IMR-90 (cell line): ENCODE data around the gene MRPL9. TPM values are rescaled to one million over a fixed set of nuclear protein-coding genes. Genes with fewer than 3 reads are reported as not detected.

Experiments
- ATAC-seq: fragments of 200-7000 bp; cut with Tn5 transposase; 2 replicates; pipeline ENCODE4 v1.9.1; 2020; ENCODE audit warnings: low read depth, mild to moderate bottlenecking, moderate library complexity
- BruUV-seq: library from RNA; stranded (reverse); fragments of 400-500 nt; replicated peaks from 2 replicates; lab custom pipeline; 2021; lab: Mats Ljungman, UMichigan
- CTCF ChIA-PET: fragments of 300-600 bp; formaldehyde crosslinking; extraction: SDS; loops from one replicate; lab custom pipeline; 2021; ENCODE audit warnings: antibody characterized with exemption; lab: Yijun Ruan, JAX
- POLR2A ChIA-PET: fragments of 300-600 bp; sonication (Branson Sonifier 250); formaldehyde crosslinking; loops from one replicate; lab custom pipeline; 2022; ENCODE audit warnings: antibody characterized with exemption; ENCODE audit not compliant: unreplicated experiment; lab: Charles Lee
- DNase-seq: peaks from one replicate; pipeline ENCODE4 v3.0.0; 2013
- H2AFZ ChIP-seq: replicated peaks from 2 replicates; pipeline ENCODE3; 2013; ENCODE audit warnings: low read length, mild to moderate bottlenecking; ENCODE audit not compliant: poor library complexity
- H2AK5ac ChIP-seq: 2 replicates; pipeline ENCODE4 v1.6.1; 2013; ENCODE audit warnings: low read depth, low read length, inconsistent platforms
- H2AK9ac ChIP-seq: replicated peaks from 2 replicates; pipeline ENCODE3; 2013; ENCODE audit warnings: mild to moderate bottlenecking, low read depth, low read length, moderate library complexity; ENCODE audit not compliant: poor library complexity
- H2BK120ac ChIP-seq: 2 replicates; pipeline ENCODE4 v1.6.1; 2013; ENCODE audit warnings: low read depth, low read length, inconsistent platforms
- H2BK15ac ChIP-seq: 3 replicates; pipeline ENCODE4 v1.6.1; 2013; ENCODE audit warnings: low read depth, low read length, inconsistent platforms
- H2BK20ac ChIP-seq: 2 replicates; pipeline ENCODE4 v1.6.1; 2013; ENCODE audit warnings: low read depth, mild to moderate bottlenecking, inconsistent platforms, low read length, moderate library complexity
- H2BK5ac ChIP-seq: 2 replicates; pipeline ENCODE4 v1.6.1; 2013; ENCODE audit warnings: mild to moderate bottlenecking, low read depth, low read length, inconsistent platforms; ENCODE audit not compliant: poor library complexity, severe bottlenecking
- H3K14ac ChIP-seq: replicated peaks from 2 replicates; pipeline ENCODE4 v1.6.1; 2013; ENCODE audit warnings: low read depth, low read length, inconsistent platforms
- H3K18ac ChIP-seq: 2 replicates; pipeline ENCODE4 v1.6.1; 2013; ENCODE audit warnings: low read depth, low read length, control low read depth
- H3K23ac ChIP-seq: 2 replicates; pipeline ENCODE4 v1.6.1; 2013; ENCODE audit warnings: low read depth, low read length, inconsistent platforms
- H3K27ac ChIP-seq: 2 replicates; pipeline ENCODE4 v1.5.1; 2013; ENCODE audit warnings: mild to moderate bottlenecking, control low read depth, low read length; ENCODE audit not compliant: insufficient read depth
- H3K27me3 ChIP-seq: 2 replicates; pipeline ENCODE4 v1.6.1; 2013; ENCODE audit warnings: low read length; ENCODE audit not compliant: control insufficient read depth, insufficient read depth
- H3K36me3 ChIP-seq: 2 replicates; pipeline ENCODE4 v1.6.1; 2013; ENCODE audit warnings: low read length, mixed read lengths; ENCODE audit not compliant: control insufficient read depth, insufficient read depth
- H3K4ac ChIP-seq: 2 replicates; pipeline ENCODE4 v1.6.1; 2013; ENCODE audit warnings: low read depth, low read length, inconsistent platforms
- H3K4me1 ChIP-seq: 2 replicates; pipeline ENCODE4 v1.6.1; 2013; ENCODE audit warnings: low read length, mixed read lengths; ENCODE audit not compliant: control insufficient read depth, insufficient read depth
- H3K4me2 ChIP-seq: 2 replicates; pipeline ENCODE4 v1.6.1; 2013; ENCODE audit warnings: low read depth, mild to moderate bottlenecking, control low read depth, low read length, moderate library complexity
- H3K4me3 ChIP-seq: 2 replicates; pipeline ENCODE4 v1.5.1; 2013; ENCODE audit warnings: low read depth, mild to moderate bottlenecking, control low read depth, low read length, moderate library complexity; ENCODE audit not compliant: insufficient read depth
- H3K56ac ChIP-seq: 2 replicates; pipeline ENCODE4 v1.6.1; 2013; ENCODE audit warnings: low read length, inconsistent platforms; ENCODE audit not compliant: insufficient read depth; ENCODE audit errors: extremely low read depth
- H3K79me1 ChIP-seq, 2 experiments: 2 replicates each; pipeline ENCODE4 v1.6.1; 2013; ENCODE audit warnings: low read length in 2 of 2, inconsistent platforms in 1 of 2, low read depth in 1 of 2
- H3K9ac ChIP-seq: 2 replicates; pipeline ENCODE4 v1.6.1; 2013; ENCODE audit warnings: low read depth, low read length, control low read depth
- H3K9me1 ChIP-seq: 2 replicates; pipeline ENCODE4 v1.6.1; 2013; ENCODE audit warnings: low read length, inconsistent platforms; ENCODE audit not compliant: insufficient read depth
- H3K9me3 ChIP-seq: 2 replicates; pipeline ENCODE4 v1.6.1; 2013; ENCODE audit warnings: low read length; ENCODE audit not compliant: control insufficient read depth, insufficient read depth
- H4K20me1 ChIP-seq: 2 replicates; pipeline ENCODE4 v1.6.1; 2013; ENCODE audit warnings: low read length, inconsistent platforms; ENCODE audit not compliant: insufficient read depth
- H4K5ac ChIP-seq: 2 replicates; pipeline ENCODE4 v1.6.1; 2013; ENCODE audit warnings: mild to moderate bottlenecking, low read depth, low read length, control low read depth
- H4K8ac ChIP-seq, 2 experiments: 2 replicates each; pipeline ENCODE4 v1.6.1; 2013; ENCODE audit warnings: low read depth in 2 of 2, low read length in 2 of 2, control low read depth in 1 of 2, inconsistent platforms in 1 of 2
- H4K91ac ChIP-seq: 2 replicates; pipeline ENCODE4 v1.6.1; 2013; ENCODE audit warnings: low read depth, low read length, inconsistent platforms; ENCODE audit not compliant: insufficient read depth
- BHLHE40 ChIP-seq: fragments of 150-350 bp; IDR thresholded peaks from 2 replicates; pipeline ENCODE4 v1.6.1; 2016; ENCODE audit warnings: mild to moderate bottlenecking, low read depth, low read length
- CHD1 ChIP-seq: IDR thresholded peaks from 2 replicates; pipeline ENCODE4 v1.6.1; 2012; ENCODE audit warnings: low read depth, low read length, improper control_type of control experiment
- CTCF ChIP-seq: conservative IDR thresholded peaks from 2 replicates; pipeline ENCODE4 v1.5.1; 2012; ENCODE audit warnings: mild to moderate bottlenecking, low read depth, low read length, improper control_type of control experiment
- ELK1 ChIP-seq: fragments of 150-350 bp; IDR thresholded peaks from 2 replicates; pipeline ENCODE4 v1.6.1; 2016; ENCODE audit warnings: low read depth, mild to moderate bottlenecking, low read length, moderate library complexity, borderline replicate concordance
- FOS ChIP-seq: fragments of 150-350 bp; IDR thresholded peaks from 2 replicates; pipeline ENCODE4 v1.6.1; 2016; ENCODE audit warnings: low read depth, low read length
- MAFK ChIP-seq: IDR thresholded peaks from 2 replicates; pipeline ENCODE4 v1.6.1; 2012; ENCODE audit warnings: low read depth, low read length, improper control_type of control experiment
- MAZ ChIP-seq: IDR thresholded peaks from 2 replicates; pipeline ENCODE4 v1.6.1; 2012; ENCODE audit warnings: low read depth, mild to moderate bottlenecking, low read length, improper control_type of control experiment, moderate library complexity, borderline replicate concordance
- MXI1 ChIP-seq: IDR thresholded peaks from 2 replicates; pipeline ENCODE4 v1.6.1; 2012; ENCODE audit warnings: low read depth, mild to moderate bottlenecking, low read length, moderate library complexity, borderline replicate concordance
- NFE2L2 ChIP-seq: fragments of 150-350 bp; IDR thresholded peaks from 2 replicates; pipeline ENCODE4 v1.6.1; 2016; ENCODE audit warnings: low read depth, mild to moderate bottlenecking, low read length
- POLR2A ChIP-seq: IDR thresholded peaks from 2 replicates; pipeline ENCODE4 v1.6.1; 2012; ENCODE audit warnings: mild to moderate bottlenecking, low read depth, low read length
- RAD21 ChIP-seq: IDR thresholded peaks from 2 replicates; pipeline ENCODE4 v1.6.1; 2012; ENCODE audit warnings: low read length, improper control_type of control experiment
- RCOR1 ChIP-seq: IDR thresholded peaks from 2 replicates; pipeline ENCODE4 v1.6.1; 2012; ENCODE audit warnings: mild to moderate bottlenecking, low read length, improper control_type of control experiment; ENCODE audit not compliant: insufficient replicate concordance
- RFX5 ChIP-seq: IDR thresholded peaks from 2 replicates; pipeline ENCODE4 v1.8.0; 2012; ENCODE audit warnings: low read depth, mild to moderate bottlenecking, low read length, moderate library complexity
- SMC3 ChIP-seq: fragments of 150-350 bp; IDR thresholded peaks from 2 replicates; pipeline ENCODE4 v1.6.1; 2016; ENCODE audit warnings: low read depth, mild to moderate bottlenecking, antibody characterized with exemption, low read length, moderate library complexity
- WGBS, 2 experiments: methylation state at CpG; one replicate each; pipeline versions ENCODE4 v1.1.5 to v1.1.7; 2013; ENCODE audit warnings: missing lambda C conversion rate in 2 of 2; ENCODE audit not compliant: insufficient read length in 1 of 2; ENCODE audit errors: extremely low coverage in 2 of 2; 5-methylcytosine and 5-hydroxymethylcytosine counted together
- dilution Hi-C: fragments of 300-500 bp; cut with HindIII; formaldehyde crosslinking; loops from one replicate; pipeline ENCODE4 v1.14.3; 2018; ENCODE audit warnings: low sequenced_read_pairs; ENCODE audit not compliant: unreplicated experiment
- in situ Hi-C: fragments of 300-500 bp; cut with MboI; formaldehyde crosslinking; loops from 3 replicates; pipeline ENCODE4 v1.14.3; 2019; ENCODE audit warnings: low sequenced_read_pairs, inconsistent platforms, mixed read lengths
- intact Hi-C: fragments of 100-400 bp; cut with micrococcal nuclease; formaldehyde crosslinking; loops from 2 replicates; pipeline ENCODE4 v1.10.0; 2022
- polyA plus RNA-seq, 3 experiments: library from polyadenylated mRNA; depleted of rRNA; stranded (reverse); fragments of >200 nt; gene quantifications; 2 replicates each; pipeline ENCODE4 v1.2.3, GENCODE V29; 2012; ENCODE audit warnings: low replicate concordance in 1 of 3
- total RNA-seq: library from RNA; depleted of rRNA; stranded (reverse); fragments of >200 nt; gene quantifications from 2 replicates; pipeline ENCODE4 v1.2.3, GENCODE V29; 2012
- TF ChIP-seq, protein P1 (sequence below): fragments of 150-350 bp; IDR thresholded peaks from 2 replicates; pipeline ENCODE4 v1.6.1; 2017; ENCODE audit warnings: mild to moderate bottlenecking, antibody characterized with exemption, low read length, low read depth

The MRPL9 gene
- total and polyA plus RNA-seq, 2 of the 4 experiments (the other 2 are of a cell fraction): 65.4 to 87.5 TPM

DNA sequence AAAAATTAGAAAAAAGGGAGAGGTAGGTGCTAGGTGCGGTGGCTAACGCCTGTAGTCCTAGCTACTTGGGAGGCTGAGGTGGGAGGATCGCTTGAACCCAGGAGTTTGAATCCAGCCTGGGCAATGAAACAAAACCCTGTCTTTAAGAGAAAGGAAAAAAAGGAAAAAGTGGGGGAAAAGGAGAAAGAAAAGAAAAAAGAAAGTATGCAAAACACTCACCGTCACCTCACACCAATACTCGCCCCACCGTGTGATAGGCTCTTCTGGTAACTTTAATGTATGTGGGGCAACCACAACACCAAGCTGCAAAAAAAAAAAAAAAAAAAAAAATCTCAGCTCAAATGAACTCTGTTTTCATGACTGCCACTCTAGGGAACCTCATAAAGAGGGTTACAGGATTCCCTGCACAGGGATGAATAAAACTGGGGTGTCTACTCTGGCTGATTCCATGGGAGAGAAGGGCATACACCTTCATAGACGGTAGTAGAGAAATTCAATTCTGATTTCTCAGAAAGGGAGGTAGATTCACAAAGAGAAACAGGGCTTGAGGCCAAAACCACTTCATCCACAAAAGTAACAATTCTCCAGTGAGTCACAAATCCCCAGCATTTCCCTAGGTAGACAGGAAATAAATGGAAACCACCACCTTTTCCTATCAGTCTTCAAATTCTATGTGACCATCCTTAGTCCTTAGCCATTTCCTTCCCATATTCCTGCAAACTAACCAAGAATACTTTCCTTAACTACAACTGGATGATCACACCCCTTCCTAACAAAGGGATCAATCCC, 2.5 kb downstream of the MRPL9 start:
- H3K27ac ChIP-seq: no peak overlapping the region
- H2BK120ac ChIP-seq: no peak overlapping the region
- H3K14ac ChIP-seq: no peak overlapping the region
- no peaks in the 10 kb centered on the region for H3K27me3 ChIP-seq
- no peak overlapping the region for H4K5ac ChIP-seq
- no peaks in the 10 kb centered on the region for H4K20me1 ChIP-seq
- H3K18ac ChIP-seq: no peak overlapping the region
- H2BK15ac ChIP-seq: no peak overlapping the region
- CTCF ChIA-PET: no interaction called here
- BruUV-seq: no TSS peak
- no peak overlapping the region for H3K4me3 ChIP-seq
- H3K56ac ChIP-seq: no peak overlapping the region
- POLR2A ChIA-PET: interaction anchor here (0.6 kb wide), 2 partner anchors 9 to 162 kb away, joined by 3 read pairs; no protein-coding TSS in a partner anchor
- H2AK5ac ChIP-seq: no peak overlapping the region
- intact Hi-C loops: loop anchor here (5.0 kb wide), 2 partner anchors 77 to 242 kb away; partner anchors contain the start of gene C2CD4D
- peaks cover 19% of the 10 kb centered on the region for H3K36me3 ChIP-seq
- DNase-seq: no peak
- in situ Hi-C loops: no loop called here
- H4K8ac ChIP-seq: no peak overlapping the region
- H3K9me3 ChIP-seq: no peaks in the 10 kb centered on the region
- no peak for ATAC-seq
- H3K23ac ChIP-seq: no peak overlapping the region
- H2BK5ac ChIP-seq: no peak overlapping the region
- H3K4me2 ChIP-seq: no peak overlapping the region
- peaks cover 3% of the 10 kb centered on the region; the same call in 1 of the 2 replicates for H3K4me1 ChIP-seq
- H3K9me1 ChIP-seq: peaks cover 9% of the 10 kb centered on the region
- dilution Hi-C loops: no loop called here
- no peak overlapping the region for H2BK20ac ChIP-seq
- no peak overlapping the region for H3K4ac ChIP-seq
- H3K9ac ChIP-seq: no peak overlapping the region
- H2AK9ac ChIP-seq: no peak overlapping the region
- no CpG with 5 or more reads among the region's 7 CpGs for WGBS, 2 experiments
- no peak overlapping the region for H2AFZ ChIP-seq
- H3K79me1 ChIP-seq: peaks cover 5 to 32% of the 10 kb centered on the region in 2 experiments
- no peak overlapping the region for H4K91ac ChIP-seq
- TF ChIP-seq FOS (no peak), RFX5 (no peak), RCOR1 (no peak), MXI1 (no peak), SMC3 (no peak), CTCF (no peak), MAFK (no peak), NFE2L2 (no peak), ELK1 (no peak), POLR2A (no peak), BHLHE40 (no peak), MAZ (no peak), RAD21 (no peak), CHD1 (no peak)
- TF ChIP-seq, protein P1, sequence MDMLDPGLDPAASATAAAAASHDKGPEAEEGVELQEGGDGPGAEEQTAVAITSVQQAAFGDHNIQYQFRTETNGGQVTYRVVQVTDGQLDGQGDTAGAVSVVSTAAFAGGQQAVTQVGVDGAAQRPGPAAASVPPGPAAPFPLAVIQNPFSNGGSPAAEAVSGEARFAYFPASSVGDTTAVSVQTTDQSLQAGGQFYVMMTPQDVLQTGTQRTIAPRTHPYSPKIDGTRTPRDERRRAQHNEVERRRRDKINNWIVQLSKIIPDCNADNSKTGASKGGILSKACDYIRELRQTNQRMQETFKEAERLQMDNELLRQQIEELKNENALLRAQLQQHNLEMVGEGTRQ: no peak
